ENCODE measurements around the gene SIM1.

SIM1 gene

DNA sequence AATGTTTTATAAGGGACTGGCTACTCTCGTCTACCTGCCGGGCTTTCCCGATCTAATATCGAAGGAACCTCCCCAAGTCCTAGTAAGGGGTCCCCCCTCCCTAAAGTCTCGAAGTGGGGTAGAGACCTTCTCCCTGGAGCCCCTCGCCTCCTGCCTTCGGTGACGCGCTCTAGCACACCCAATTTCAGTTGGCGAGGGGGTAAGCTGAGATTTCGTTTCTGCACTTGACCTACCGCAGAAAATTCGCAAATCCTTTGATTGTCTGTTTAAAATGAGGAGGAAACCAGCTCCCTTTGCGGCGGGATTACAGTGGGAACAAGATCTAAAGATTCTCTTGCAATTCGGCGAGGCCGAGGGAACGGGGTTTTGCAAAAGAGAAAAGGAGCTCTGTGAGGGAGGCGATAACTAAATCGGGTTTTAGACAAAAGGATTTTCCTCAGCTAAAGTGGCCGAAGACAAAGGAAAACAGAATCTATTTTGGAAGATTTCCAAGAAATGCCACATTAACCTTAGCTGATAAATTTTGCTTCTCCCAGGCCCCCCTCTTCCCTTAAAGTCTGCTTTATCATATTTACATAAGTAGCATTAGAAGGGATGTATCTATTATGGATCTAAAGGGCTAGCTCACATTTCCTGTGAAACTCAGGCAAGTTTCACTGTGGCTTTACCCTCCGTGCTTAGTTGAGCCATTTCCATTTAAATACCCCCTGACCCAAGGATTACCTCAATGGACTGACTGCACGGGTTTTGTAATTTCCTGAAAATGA is 8.4 kb downstream of the SIM1 start:
- DNase-seq: no peak

DNA sequence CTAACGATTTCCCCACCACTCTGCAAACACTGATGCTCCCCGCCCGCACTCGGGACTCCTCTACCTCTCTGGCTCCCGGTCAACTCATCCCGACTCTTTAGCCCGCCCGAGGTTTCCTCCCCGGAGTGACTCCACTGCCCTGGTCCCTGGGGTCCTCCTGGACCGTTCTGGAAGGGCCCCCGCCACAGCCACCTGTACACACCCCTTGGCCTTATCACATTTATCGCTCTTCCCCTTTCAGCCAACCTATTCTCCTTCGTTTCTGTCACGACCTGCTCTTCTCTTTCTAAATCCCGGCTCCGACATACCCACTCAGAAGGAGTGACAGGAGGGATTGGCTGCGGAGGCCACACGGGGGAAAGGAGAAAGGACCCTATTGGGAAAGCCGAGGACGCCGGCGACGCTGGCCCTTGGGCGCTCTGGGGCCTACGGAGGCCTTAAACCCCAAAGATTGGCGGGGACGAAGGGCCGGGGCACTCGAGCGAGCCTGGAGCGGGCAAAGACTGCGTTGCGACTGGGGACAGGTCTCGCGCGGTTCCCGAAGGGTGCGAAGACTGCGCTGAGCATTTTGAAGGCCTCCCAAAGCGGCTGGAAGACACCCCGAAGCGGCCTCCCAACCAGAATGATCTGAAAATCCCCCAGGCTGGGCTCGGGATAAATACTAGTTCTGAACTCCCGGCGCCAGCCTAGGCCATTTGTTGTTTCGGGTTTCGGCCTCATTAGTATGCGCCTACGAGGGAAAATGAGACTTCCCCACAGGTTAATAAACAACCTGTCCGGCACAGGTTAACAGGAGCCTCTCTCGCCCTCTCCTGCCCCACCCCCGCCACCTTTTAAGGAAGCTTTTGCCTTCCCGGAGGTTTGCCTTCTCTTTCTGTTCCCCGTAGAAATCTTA is 9.2 kb downstream of the SIM1 start:
- DNase-seq: no peak

GRCh38 chr6:100454551-100455229 is 10.0 kb downstream of the SIM1 start:
- no peak for DNase-seq

GRCh38 chr6:100453701-100454521 is 10.8 kb downstream of the SIM1 start:
- no peak for DNase-seq

DNA sequence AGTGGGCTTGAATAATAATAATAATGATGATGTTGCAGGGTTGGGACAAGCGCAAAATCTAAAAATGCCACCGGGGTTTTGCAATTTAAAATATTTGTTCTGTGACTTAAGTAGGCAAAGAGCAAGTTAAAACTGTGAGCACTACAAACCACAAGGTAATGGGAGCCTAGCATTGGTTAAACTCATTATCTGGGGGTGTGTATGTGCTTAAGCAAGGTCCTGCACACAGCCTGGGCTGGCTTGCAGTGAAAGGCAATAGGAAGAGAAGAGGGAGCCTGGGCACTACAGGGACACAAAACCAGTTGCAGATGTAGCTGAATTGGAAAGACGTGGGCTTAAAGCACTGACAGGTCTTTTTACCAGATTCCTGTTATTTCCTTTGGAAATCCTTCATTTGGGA is 11.7 kb downstream of the SIM1 start:
- DNase-seq: no peak

DNA sequence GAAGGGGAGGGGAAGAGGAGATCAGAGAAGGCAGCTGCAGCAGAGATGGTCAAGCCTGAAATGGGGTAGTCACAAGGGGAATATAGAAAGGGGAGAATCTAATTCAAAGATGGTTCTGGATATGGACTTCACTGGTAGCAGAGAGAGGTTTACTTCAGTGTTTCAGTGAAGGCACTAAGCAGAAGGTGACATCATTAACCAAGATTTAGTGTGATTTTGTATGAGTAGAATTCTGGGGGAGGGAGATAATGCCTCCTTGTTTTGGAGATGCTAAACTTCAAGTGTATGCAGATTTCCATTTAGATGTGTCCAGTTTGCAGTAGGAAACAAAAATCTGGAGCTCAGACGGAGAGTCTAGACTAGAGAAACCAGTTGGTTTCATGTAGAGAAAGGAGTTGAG is 13.1 kb downstream of the SIM1 start:
- DNase-seq: no peak

- no peak for DNase-seq
These were observed 15.5 kb downstream of the SIM1 start for GRCh38 chr6:100449239-100449691.

DNA sequence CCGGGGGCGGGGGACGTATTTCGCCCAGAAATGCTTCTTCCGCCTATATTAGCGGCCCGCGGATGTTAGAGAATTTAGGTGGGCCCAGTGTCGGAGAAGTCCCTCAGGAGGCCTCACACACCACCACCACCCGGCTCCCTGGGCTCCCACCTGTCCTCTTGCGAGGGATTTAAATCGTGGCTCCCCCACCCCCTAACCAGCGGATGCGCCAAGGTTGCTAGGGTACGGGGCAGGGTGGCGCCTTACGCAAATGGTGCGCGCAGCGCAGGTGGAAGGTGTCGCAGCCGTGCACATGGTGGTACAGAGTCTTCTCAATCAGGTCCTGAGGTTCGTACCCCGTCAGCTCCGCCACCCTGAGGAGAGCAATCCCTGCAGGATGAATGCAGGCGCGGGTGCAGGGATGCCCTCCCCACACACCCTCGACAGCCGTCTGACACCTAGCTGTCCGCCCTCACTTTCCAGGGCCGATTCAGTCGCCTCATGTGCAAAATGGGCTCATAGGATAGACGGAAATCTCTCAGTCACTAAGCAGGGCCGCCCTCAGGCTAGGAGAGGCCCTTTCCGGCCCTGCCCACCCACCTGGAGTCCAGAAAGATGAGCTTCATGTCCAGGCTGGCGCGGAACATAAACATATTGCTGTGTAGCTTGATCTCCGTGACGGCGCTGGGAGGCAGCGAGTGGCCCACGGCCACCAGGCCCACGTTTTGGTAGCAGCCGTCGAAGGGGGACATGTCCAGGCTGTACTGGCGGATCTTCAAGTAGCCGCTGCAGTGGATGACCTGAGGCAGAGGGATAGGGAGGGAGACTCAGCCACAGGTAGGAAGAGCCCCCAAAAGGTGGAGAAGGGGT is 16.6 kb downstream of the SIM1 start:
- no peak for DNase-seq

DNA sequence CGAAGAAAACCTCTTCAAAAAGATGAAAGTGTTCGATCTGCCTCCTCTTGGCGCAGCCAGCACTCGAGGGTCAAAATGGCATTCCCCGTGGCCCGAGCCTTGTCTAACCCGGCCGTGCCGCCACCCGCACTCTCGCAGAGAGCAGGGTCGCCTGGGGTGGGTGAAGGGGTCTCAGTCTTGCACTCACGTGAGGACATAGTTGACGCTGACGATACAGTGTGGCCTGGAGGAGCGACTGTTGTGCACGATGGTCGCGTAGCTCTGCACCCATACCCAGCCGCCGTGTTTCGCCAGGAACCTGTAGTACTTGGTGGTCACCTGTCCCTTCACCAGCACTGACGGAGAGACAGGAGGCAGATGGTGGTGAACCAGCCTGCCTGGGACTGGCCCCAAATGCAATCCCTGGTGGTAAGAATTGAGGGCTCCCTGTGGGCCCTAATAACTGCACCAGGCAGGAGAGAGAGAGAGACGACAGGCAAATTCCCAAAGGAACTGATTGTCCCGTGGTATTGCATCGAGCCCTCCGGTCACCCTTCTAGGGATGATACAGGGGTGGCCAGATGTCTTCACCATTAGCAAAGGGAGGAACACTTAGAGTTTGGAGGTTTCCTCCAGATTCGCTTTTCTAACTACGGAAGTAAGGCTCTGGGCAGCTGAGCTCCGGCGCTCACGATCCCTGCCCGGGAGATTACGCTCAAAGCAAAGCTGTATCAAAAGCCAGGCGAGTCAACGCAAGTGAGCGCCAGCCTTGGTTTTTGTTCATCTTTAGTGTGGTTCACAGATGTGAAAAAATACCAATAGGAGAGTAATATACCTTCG is 17.4 kb downstream of the SIM1 start:
- DNase-seq: no peak

DNA sequence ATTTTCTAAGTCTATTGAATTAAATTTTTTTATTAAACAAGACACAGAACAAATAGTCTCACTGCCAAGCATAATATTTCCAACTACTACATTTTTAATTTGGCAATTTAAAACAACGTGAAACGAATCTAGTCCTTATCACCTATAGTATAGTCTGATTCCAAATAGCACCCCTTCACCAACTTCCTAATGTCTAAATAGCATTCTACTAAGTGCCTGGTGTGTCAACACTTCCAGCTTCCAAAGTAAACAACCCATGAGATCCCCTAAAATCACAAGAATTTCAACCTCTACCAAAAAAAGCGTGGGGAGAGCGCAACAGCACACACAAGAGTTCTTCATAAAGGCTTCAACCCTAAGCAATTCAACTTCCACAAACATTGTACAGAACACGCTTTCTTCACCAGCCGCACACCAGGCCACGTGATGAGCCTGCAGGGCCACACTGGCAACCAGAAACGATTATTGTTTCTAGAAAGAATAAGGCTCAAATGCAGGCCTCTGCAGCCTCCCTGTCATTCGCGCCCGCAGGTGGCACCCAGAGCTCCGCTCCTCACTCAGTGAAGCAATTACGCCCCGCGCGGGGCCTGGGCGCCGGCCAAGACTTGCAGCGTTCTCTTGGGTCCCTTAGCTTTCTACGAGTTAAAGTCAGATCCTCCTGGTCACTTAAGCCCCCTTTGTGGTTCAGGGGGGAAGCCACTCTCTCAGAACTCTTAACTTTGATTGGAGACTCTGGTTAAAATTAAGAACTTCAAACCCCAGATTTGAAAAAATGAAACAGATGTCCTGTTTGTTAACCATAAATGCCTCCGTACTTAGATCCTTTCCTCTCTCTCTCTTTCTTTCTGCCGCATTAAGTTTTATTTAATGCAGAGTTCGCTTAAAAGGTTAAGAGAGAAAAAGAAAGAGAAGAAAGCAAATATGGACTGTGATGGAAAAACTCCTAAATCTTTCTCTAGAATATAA is 18.3 kb downstream of the SIM1 start:
- DNase-seq: no peak

DNA sequence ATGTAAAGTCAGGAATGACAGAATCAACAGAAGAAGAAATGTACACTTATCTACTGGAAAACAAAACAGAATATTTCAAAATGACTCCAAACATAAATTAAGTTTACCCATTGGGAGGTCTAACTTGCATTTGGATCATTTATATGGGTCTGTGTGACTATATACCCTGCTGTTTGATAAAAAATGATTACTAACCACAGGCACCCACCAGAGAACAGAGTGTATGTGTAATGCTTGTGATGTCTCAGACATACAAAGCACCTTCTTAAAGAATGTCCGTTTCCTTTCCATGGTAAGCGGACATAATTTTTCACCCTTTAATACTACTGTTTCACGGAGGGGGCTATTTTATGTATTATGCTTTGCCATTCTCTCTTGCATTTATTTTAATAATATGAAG is 19.2 kb downstream of the SIM1 start:
- DNase-seq: no peak

DNA sequence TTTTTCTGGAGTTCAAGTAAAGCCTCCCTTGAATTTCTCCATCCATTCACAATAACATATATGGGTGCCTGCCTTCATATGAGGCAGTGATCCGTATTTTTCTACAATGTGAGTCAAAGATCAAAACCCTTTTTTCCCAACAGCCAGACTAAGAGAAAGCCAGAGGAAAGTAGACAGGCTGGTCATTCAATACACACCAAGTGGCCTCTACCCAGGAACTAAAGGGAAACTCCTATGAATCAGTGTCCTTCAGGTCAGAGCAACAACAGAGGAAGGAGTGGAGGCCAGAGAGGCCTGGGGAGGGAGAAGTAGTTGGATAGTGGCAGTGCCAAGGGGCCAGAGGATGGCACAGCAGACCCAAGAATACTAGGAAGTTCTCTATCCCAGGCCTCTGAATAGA is 23.8 kb downstream of the SIM1 start:
- no peak for DNase-seq

- no peak for DNase-seq
These were observed 29.4 kb downstream of the SIM1 start for GRCh38 chr6:100435299-100435698.

DNA sequence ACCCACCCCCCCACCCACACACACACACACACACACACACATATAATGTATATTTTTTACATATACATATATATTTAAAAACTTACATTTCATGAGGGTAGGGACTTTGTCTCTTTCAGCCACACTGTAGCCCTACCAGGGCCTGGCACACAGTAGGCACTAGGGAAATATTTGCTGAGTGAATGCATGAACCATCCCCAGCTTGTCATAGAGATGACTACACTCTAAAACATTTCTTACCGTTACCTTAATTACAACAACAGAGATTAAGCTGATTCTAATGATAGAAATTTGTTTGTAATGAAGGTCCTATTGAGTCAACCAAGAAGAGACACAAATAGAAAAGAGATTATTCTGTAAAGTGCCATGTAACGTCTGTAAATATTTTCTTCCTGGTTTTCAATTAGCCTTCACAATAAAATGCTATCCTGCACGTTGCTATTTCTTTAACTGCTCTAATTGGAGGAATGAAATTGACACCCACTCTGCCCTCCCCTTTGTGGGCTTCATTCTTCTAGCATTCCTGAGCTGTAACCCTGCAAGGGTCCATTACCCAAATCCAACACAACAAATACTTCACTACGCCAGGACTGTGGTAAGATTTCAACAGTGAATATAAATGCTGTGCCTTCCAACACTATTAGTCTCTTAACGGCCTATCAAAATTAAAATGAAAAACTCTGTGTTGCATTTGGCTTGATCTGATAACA is 30.8 kb downstream of the SIM1 start:
- no peak for DNase-seq

- no peak for DNase-seq
These were observed 32.6 kb downstream of the SIM1 start for GRCh38 chr6:100432136-100432535.

DNA sequence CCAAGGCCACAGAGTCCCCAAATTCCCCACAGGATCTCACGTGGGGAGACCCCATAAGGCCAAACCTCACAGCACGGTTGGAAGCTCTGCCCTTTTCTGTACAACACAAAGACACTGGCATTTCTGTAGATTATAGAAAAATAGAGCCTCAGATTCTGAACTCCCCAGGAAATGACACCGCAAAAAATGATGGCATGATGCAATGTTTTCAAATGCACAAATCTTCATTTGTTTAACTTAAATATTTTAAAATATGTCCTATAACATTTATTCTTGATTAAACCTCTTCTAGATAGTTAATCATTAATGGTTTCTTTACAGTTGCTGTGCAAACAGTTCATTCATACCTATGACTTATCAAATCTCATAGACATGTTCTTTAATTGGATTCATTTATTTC is 33.8 kb downstream of the SIM1 start:
- DNase-seq: no peak

- no peak for DNase-seq
These were observed 37.3 kb downstream of the SIM1 start for GRCh38 chr6:100427452-100427851.

DNA sequence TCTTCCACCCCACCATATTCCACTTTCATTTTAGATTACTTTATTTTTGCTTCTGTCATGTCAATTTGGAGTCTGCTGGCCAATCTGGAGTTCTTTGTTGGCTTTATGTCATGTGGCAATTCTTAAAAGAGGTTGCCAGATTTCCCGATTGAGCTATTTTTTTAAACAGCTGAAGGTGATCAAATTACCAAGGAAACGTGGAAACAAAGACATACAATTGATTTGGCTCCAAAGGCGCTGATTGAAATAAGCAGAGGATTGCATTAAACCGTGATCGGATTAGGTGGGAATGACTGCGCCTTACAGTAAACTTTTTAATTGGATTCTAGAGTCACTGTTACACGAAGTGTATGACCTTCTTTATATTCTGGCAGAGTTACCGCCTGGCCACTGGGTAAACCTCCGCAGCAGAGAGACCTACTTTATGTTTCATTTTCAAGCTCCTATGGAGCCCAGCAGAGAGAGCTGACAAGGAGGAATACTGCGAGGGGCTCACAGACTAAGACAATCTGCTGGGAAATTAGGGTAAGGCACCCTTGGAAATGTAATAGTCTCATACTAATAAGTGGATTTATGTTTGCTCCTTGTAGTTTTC is 37.9 kb downstream of the SIM1 start:
- no peak for DNase-seq

All from activated T-cell treated with anti-CD3 and anti-CD28 coated beads, Interleukin-2, amount 50 U/mL, for 1 hour (primary cell).